ENCODE measurements around the gene TFCP2.

GRCh38 chr12:51200806-51201205 is 27.9 kb upstream of the TFCP2 start:
- TF ChIP-seq CTCF (IDR thresholded peaks at IDR 0.05) (no peak), POLR2AphosphoS5 (IDR thresholded peaks at IDR 0.05) (no peak), POLR2A (IDR thresholded peaks at IDR 0.05) (no peak)

All from transverse colon (tissue), 4 donors.